ENCODE results near the gene DENND2A.

DENND2A gene

DNA sequence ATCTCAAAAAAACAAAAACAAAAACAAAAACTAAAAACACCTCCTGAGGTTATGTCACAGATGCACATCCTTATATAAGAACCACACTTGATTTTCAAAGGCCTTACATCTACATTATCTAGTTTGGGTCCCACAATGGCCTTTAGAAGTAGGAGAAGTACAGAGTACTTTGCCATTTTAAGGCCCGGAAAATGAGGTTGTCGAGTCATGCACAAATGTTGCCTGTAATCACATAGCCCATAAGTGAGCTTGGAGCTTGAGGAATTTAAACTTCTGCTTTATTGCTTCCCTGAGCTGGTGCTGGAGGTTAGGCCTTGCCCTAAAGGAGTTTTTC lies 151.6 kb downstream of the DENND2A start:
- no peak overlapping the region for H3K4me3 ChIP-seq (ENCODE audit: low read length)
- H3K27me3 ChIP-seq (ENCODE audit: control insufficient read depth, insufficient read depth, low read length) = no peaks in the 10 kb centered on the region
- no peaks in the 10 kb centered on the region for H3K9me3 ChIP-seq (ENCODE audit: control insufficient read depth, insufficient read depth, low read length)
- WGBS (ENCODE audit: insufficient coverage, insufficient read length) = no CpG with 5 or more reads among the region's 2 CpGs
- no peak overlapping the region for H3K27ac ChIP-seq (ENCODE audit: low read length)
- no peaks in the 10 kb centered on the region; the same call in 1 of the 2 replicates for H3K4me1 ChIP-seq (ENCODE audit: control insufficient read depth, insufficient read depth, low read length)
- H3K36me3 ChIP-seq (ENCODE audit: control insufficient read depth, insufficient read depth, low read length) = no peaks in the 10 kb centered on the region
- no peak for DNase-seq (ENCODE audit: low read depth, low spot score)

GRCh38 chr7:140485500-140486265 lies 154.9 kb downstream of the DENND2A start:
- no peaks in the 10 kb centered on the region for H3K36me3 ChIP-seq (ENCODE audit: control insufficient read depth, insufficient read depth, low read length)
- no peaks in the 10 kb centered on the region for H3K27me3 ChIP-seq (ENCODE audit: control insufficient read depth, insufficient read depth, low read length)
- no peak for DNase-seq (ENCODE audit: low read depth, low spot score)
- no peaks in the 10 kb centered on the region for H3K9me3 ChIP-seq (ENCODE audit: control insufficient read depth, insufficient read depth, low read length)
- no peak overlapping the region for H3K4me3 ChIP-seq (ENCODE audit: low read length)
- H3K4me1 ChIP-seq (ENCODE audit: control insufficient read depth, insufficient read depth, low read length) = no peaks in the 10 kb centered on the region; the same call in 1 of the 2 replicates
- no CpG with 5 or more reads among the region's 14 CpGs for WGBS (ENCODE audit: insufficient coverage, insufficient read length)
- no peak overlapping the region for H3K27ac ChIP-seq (ENCODE audit: low read length)

DNA sequence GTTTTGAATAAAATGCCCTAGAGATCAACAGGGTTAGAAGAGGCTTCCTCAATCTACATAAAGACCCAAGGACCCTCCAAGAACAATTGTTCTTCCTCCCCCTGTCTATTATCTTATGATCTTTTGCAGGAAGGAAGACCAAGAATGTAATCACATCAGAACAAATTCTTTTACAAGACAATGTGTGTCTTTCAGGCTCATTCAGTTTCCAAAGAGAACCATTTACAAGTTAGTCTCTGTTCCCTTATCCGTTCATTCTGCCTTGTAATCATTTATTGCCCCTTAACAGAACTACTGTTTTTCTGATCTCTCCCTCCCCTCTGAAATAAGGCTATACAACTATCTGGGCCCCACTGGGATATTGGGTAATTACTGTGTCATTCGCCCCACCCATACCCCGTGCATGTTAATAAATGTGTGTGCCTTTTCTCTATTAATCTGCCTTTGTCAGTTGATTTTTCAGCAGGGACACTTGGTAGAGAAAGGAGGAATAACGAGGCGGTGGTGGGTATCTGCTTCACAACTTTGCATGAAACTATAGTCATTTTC lies 155.6 kb downstream of the DENND2A start:
- Histone ChIP-seq H3K9me3 (ENCODE audit: control insufficient read depth, insufficient read depth, low read length) (no peaks in the 10 kb centered on the region), H3K4me1 (ENCODE audit: control insufficient read depth, insufficient read depth, low read length) (no peaks in the 10 kb centered on the region; the same call in 1 of the 2 replicates), H3K4me3 (ENCODE audit: low read length) (no peak overlapping the region), H3K27me3 (ENCODE audit: control insufficient read depth, insufficient read depth, low read length) (no peaks in the 10 kb centered on the region), H3K36me3 (ENCODE audit: control insufficient read depth, insufficient read depth, low read length) (no peaks in the 10 kb centered on the region), H3K27ac (ENCODE audit: low read length) (no peak overlapping the region)
- no CpG with 5 or more reads among the region's 5 CpGs for WGBS (ENCODE audit: insufficient coverage, insufficient read length)
- no peak for DNase-seq (ENCODE audit: low read depth, low spot score)

DNA sequence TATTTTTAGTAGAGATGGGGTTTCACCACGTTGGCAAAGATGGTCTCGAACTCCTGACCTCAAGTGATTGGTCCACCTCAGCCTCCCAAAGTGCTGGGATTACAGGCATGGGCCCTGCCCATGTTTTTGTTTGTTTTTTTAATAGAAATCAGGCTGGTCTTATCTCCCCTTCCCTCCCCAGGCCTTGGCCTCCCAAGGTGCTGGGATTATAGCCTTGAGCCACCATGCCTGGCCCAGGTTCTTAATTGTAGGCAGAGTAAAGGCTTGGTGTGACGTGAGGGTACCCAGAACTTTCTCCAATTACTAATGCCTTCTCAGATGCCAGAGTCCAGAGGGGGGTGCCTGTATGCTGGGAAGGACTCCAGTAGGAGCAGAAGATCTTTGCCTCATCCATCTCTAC lies 156.1 kb downstream of the DENND2A start:
- Histone ChIP-seq H3K36me3 (ENCODE audit: control insufficient read depth, insufficient read depth, low read length) (no peaks in the 10 kb centered on the region), H3K27me3 (ENCODE audit: control insufficient read depth, insufficient read depth, low read length) (no peaks in the 10 kb centered on the region), H3K27ac (ENCODE audit: low read length) (no peak overlapping the region), H3K4me1 (ENCODE audit: control insufficient read depth, insufficient read depth, low read length) (no peaks in the 10 kb centered on the region; the same call in 1 of the 2 replicates), H3K4me3 (ENCODE audit: low read length) (no peak overlapping the region), H3K9me3 (ENCODE audit: control insufficient read depth, insufficient read depth, low read length) (no peaks in the 10 kb centered on the region)
- DNase-seq (ENCODE audit: low read depth, low spot score) = no peak
- WGBS (ENCODE audit: insufficient coverage, insufficient read length) = no CpG with 5 or more reads among the region's 3 CpGs

- Histone ChIP-seq H3K4me3 (ENCODE audit: low read length) (peak overlapping the region; percentile 99; the same call in 1 of the 2 replicates), H3K27ac (ENCODE audit: low read length) (no peak overlapping the region)
- no CpG with 5 or more reads among the region's 2 CpGs for WGBS (ENCODE audit: insufficient coverage, insufficient read length)
Observed at GRCh38 chr7:140479739-140480084, 160.9 kb downstream of the DENND2A start.

GRCh38 chr7:140479062-140479738 lies 161.4 kb downstream of the DENND2A start, which contains the start of gene MKRN1:
Gene MKRN1, minus strand, starts transcription at chr7:140479505. Its CDS starts 161 bp downstream, at chr7:140479344.
- H3K27me3 ChIP-seq (ENCODE audit: control insufficient read depth, insufficient read depth, low read length) = no peaks in the 10 kb centered on the region
- no peaks in the 10 kb centered on the region for H3K36me3 ChIP-seq (ENCODE audit: control insufficient read depth, insufficient read depth, low read length)
- H3K4me3 ChIP-seq (ENCODE audit: low read length) = peak within 1 kb of the TSS; percentile 99
- H3K4me1 ChIP-seq (ENCODE audit: control insufficient read depth, insufficient read depth, low read length) = no peaks in the 10 kb centered on the region
- DNase-seq (ENCODE audit: low read depth, low spot score) = peak; percentile 98
- no peak within 1 kb of the TSS for H3K27ac ChIP-seq (ENCODE audit: low read length)
- WGBS (ENCODE audit: insufficient coverage, insufficient read length) = no CpG with 5 or more reads among the region's 71 CpGs
- no peaks in the 10 kb centered on the region for H3K9me3 ChIP-seq (ENCODE audit: control insufficient read depth, insufficient read depth, low read length)

More at GRCh38 chr7:140479739-140480084, 160.9 kb downstream of the DENND2A start:
- Histone ChIP-seq H3K4me1 (ENCODE audit: control insufficient read depth, insufficient read depth, low read length) (no peaks in the 10 kb centered on the region), H3K9me3 (ENCODE audit: control insufficient read depth, insufficient read depth, low read length) (no peaks in the 10 kb centered on the region), H3K36me3 (ENCODE audit: control insufficient read depth, insufficient read depth, low read length) (no peaks in the 10 kb centered on the region), H3K27me3 (ENCODE audit: control insufficient read depth, insufficient read depth, low read length) (no peaks in the 10 kb centered on the region)
- no peak for DNase-seq (ENCODE audit: low read depth, low spot score)

DNA sequence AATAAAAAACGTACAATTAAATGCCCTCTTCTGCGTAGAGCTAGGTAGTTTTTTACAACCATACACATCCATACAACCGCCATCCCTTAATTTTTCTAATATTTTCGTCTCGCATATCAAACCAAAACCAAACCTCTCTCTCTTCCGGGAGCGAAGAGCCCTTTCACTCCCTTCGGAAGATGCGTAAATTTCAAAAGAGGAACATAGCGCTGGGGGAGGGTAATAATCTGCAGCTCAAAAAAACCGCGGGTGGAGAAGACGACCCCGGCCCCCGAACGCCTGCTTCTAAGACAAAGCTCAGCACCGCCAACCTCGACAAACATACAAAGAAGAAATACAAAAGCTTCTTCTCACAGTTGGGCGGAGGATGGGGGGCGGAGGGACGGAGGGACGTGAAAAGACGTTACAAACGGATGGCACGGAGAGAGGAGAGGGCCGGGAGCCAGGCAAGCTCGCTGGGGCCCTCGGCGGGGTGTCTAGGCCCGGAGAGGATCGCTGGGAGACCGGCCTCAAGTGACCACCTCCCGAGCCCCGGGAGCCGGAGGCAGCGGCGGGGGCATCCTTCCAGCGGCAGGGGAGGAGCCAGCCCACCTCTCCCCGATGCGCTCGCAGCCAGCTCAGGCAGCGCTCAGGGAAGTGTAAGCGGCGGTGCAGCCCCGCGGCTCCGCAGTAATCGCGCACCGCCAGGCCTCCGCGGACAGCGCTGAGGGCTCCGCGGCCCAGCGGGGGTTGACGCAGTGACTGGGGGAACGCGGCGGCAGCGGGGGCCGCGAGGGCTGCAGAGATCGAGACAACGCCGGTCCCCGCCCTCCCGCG lies 162.2 kb downstream of the DENND2A start:
- H3K27ac ChIP-seq (ENCODE audit: low read length) = no peak overlapping the region
- WGBS (ENCODE audit: insufficient coverage, insufficient read length) = 100% methylated on average over 3 of the region's 69 CpGs

GRCh38 chr7:140476698-140477261 lies 163.8 kb downstream of the DENND2A start:
- Histone ChIP-seq H3K4me1 (ENCODE audit: control insufficient read depth, insufficient read depth, low read length) (no peaks in the 10 kb centered on the region), H3K27me3 (ENCODE audit: control insufficient read depth, insufficient read depth, low read length) (no peaks in the 10 kb centered on the region), H3K4me3 (ENCODE audit: low read length) (no peak overlapping the region), H3K27ac (ENCODE audit: low read length) (no peak overlapping the region), H3K9me3 (ENCODE audit: control insufficient read depth, insufficient read depth, low read length) (no peaks in the 10 kb centered on the region), H3K36me3 (ENCODE audit: control insufficient read depth, insufficient read depth, low read length) (no peaks in the 10 kb centered on the region)
- WGBS (ENCODE audit: insufficient coverage, insufficient read length) = no CpG with 5 or more reads among the region's 11 CpGs
- DNase-seq (ENCODE audit: low read depth, low spot score) = no peak

More for the DNA sequence above, 162.2 kb downstream of the DENND2A start:
- H3K36me3 ChIP-seq (ENCODE audit: control insufficient read depth, insufficient read depth, low read length) = no peaks in the 10 kb centered on the region
- no peaks in the 10 kb centered on the region for H3K9me3 ChIP-seq (ENCODE audit: control insufficient read depth, insufficient read depth, low read length)
- no peaks in the 10 kb centered on the region for H3K27me3 ChIP-seq (ENCODE audit: control insufficient read depth, insufficient read depth, low read length)
- DNase-seq (ENCODE audit: low read depth, low spot score) = no peak
- H3K4me3 ChIP-seq (ENCODE audit: low read length) = peak overlapping the region; percentile 99
- H3K4me1 ChIP-seq (ENCODE audit: control insufficient read depth, insufficient read depth, low read length) = no peaks in the 10 kb centered on the region

DNA sequence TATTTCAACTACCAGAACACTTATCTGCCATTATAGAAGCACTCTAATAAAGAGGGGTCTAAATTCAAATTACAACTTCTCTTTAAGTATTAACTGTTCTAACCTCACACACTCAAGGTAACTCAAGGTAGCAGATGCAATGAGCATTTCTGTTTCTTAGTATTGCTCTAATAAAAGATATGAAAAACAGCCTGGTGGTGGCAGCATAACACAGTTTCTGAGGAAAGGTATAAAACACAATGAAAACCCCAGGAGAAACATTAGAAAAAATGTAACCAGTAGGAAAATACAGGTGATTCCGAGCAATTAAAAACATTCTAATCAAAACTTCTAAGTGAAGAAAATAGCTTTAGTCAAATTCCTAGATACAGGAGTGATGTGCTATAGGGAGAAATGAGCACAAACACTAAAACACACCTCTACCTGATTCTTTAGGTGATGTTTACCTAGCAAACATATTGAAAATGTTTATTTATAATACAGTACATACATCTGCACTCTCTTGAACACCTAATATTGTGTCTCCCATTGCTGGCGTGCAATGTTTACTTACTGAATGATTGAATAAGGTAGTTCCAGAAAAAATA lies 164.8 kb downstream of the DENND2A start:
- Histone ChIP-seq H3K27ac (ENCODE audit: low read length) (no peak overlapping the region), H3K9me3 (ENCODE audit: control insufficient read depth, insufficient read depth, low read length) (no peaks in the 10 kb centered on the region), H3K4me3 (ENCODE audit: low read length) (no peak overlapping the region), H3K4me1 (ENCODE audit: control insufficient read depth, insufficient read depth, low read length) (no peaks in the 10 kb centered on the region), H3K36me3 (ENCODE audit: control insufficient read depth, insufficient read depth, low read length) (no peaks in the 10 kb centered on the region), H3K27me3 (ENCODE audit: control insufficient read depth, insufficient read depth, low read length) (no peaks in the 10 kb centered on the region)
- no CpG with 5 or more reads among the region's 2 CpGs for WGBS (ENCODE audit: insufficient coverage, insufficient read length)
- no peak for DNase-seq (ENCODE audit: low read depth, low spot score)

All from iPS DF 6.9 (cell line).